HG02571 (cell line): ENCODE results near the gene CCR7.
A peak's percentile ranks its signal among the peaks of the same experiment; 100 is the strongest.
"Not testable (repeated sequence)": the region's sequence is repeated elsewhere in the genome, so short reads cannot be mapped to it uniquely, and the experiment has no call there.

Source experiments
- ATAC-seq: cut with Tn5 transposase; IDR thresholded peaks from one replicate; pipeline ENCODE4 v1.9.1; 2021; ENCODE audit warnings: mild to moderate bottlenecking, moderate library complexity; ENCODE audit not compliant: unreplicated experiment

Gene CCR7

GRCh38 chr17:40597556-40598300 lies 32.5 kb upstream of the CCR7 start:
- ATAC-seq, result no peak

- ATAC-seq, result no peak
These were observed 31.9 kb upstream of the CCR7 start for GRCh38 chr17:40597156-40597555.

GRCh38 chr17:40596261-40596919 lies 31.1 kb upstream of the CCR7 start:
- no peak for ATAC-seq

GRCh38 chr17:40590742-40591141 lies 25.5 kb upstream of the CCR7 start:
- no peak for ATAC-seq

GRCh38 chr17:40588552-40588951 lies 23.3 kb upstream of the CCR7 start:
- ATAC-seq, result no peak

- not testable (repeated sequence) for ATAC-seq
These were observed 21.0 kb upstream of the CCR7 start for GRCh38 chr17:40586264-40586663.

GRCh38 chr17:40584950-40585349 lies 19.7 kb upstream of the CCR7 start:
- not testable (repeated sequence) for ATAC-seq

GRCh38 chr17:40582328-40582901 lies 17.1 kb upstream of the CCR7 start:
- peak; percentile 63 for ATAC-seq

- no peak for ATAC-seq
These were observed 14.9 kb upstream of the CCR7 start for GRCh38 chr17:40580140-40580539.

GRCh38 chr17:40579471-40579870 lies 14.2 kb upstream of the CCR7 start:
- ATAC-seq, result no peak

GRCh38 chr17:40577611-40578065 lies 12.4 kb upstream of the CCR7 start:
- ATAC-seq, result peak; percentile 56

- no peak for ATAC-seq
These were observed 11.0 kb upstream of the CCR7 start for GRCh38 chr17:40576113-40576740.

GRCh38 chr17:40574292-40574691 lies 9.0 kb upstream of the CCR7 start:
- ATAC-seq, result no peak

GRCh38 chr17:40572245-40572993 lies 7.1 kb upstream of the CCR7 start:
- ATAC-seq, result not testable (repeated sequence)

- ATAC-seq, result no peak
These were observed 3.0 kb upstream of the CCR7 start for GRCh38 chr17:40568074-40568836.

GRCh38 chr17:40567377-40567776 lies 2.1 kb upstream of the CCR7 start:
- no peak for ATAC-seq

GRCh38 chr17:40565769-40566409 lies 617 bp upstream of the CCR7 start:
- no peak for ATAC-seq

GRCh38 chr17:40564195-40564882 lies 933 bp downstream of the CCR7 start:
- ATAC-seq, result no peak
